OCI-LY3 (cell line): ENCODE measurements around the gene ESPN.

Experiments used
- EZH2phosphoT487 ChIP-seq: fragments of 200-600 bp; shearing (Covaris generic); IDR thresholded peaks from 2 replicates; pipeline ENCODE4 v1.6.1; 2018; ENCODE audit warnings: antibody characterized with exemption, mixed run types, low read depth
- TF ChIP-seq, protein P1 (sequence below): fragments of 200-600, 300-600 bp; sonication (generic); IDR thresholded peaks from 2 replicates; pipeline ENCODE4 v1.5.1; 2014; ENCODE audit warnings: antibody characterized with exemption, low read length, low read depth

DNA sequence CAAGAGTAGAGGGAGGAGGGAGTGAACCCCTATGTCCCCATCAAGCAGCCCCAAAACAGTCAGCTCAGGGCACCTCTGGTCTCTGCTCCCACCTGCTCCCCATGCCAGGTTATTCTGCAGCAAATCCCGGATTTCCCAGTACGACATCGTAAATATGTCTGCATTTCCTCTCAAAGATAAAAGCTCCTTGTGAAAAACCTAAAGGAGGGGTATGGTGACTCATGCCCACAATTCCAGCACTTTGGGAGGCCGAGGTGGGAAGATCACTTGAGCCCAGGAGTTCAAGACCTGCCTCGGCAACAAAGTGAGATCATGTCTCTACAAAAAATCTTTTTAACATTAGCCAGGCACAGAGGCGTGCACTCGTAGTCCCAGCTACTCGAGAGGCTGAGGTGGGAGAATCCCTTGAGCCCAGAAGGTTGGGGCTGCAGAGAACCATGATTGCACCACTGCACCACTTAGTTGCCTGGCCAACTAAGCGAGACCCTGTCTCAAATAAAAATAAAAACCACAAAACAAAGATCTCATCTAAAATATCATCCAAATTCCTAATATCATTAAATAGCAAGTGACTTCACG is 38.1 kb upstream of the ESPN start:
- TF ChIP-seq, protein P1, sequence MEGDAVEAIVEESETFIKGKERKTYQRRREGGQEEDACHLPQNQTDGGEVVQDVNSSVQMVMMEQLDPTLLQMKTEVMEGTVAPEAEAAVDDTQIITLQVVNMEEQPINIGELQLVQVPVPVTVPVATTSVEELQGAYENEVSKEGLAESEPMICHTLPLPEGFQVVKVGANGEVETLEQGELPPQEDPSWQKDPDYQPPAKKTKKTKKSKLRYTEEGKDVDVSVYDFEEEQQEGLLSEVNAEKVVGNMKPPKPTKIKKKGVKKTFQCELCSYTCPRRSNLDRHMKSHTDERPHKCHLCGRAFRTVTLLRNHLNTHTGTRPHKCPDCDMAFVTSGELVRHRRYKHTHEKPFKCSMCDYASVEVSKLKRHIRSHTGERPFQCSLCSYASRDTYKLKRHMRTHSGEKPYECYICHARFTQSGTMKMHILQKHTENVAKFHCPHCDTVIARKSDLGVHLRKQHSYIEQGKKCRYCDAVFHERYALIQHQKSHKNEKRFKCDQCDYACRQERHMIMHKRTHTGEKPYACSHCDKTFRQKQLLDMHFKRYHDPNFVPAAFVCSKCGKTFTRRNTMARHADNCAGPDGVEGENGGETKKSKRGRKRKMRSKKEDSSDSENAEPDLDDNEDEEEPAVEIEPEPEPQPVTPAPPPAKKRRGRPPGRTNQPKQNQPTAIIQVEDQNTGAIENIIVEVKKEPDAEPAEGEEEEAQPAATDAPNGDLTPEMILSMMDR: no peak
- no peak for TF ChIP-seq EZH2phosphoT487
